Measurements from ENCODE around the gene GPI. TPM values are rescaled to one million over a fixed set of nuclear protein-coding genes. Genes with fewer than 3 reads are reported as not detected.
A peak's percentile ranks its signal among the peaks of the same experiment; 100 is the strongest.

Gene GPI
- total RNA-seq, 4 donors from 2014 or later, result 86.6 to 324 (median 222) TPM

- TF ChIP-seq, protein P1, sequence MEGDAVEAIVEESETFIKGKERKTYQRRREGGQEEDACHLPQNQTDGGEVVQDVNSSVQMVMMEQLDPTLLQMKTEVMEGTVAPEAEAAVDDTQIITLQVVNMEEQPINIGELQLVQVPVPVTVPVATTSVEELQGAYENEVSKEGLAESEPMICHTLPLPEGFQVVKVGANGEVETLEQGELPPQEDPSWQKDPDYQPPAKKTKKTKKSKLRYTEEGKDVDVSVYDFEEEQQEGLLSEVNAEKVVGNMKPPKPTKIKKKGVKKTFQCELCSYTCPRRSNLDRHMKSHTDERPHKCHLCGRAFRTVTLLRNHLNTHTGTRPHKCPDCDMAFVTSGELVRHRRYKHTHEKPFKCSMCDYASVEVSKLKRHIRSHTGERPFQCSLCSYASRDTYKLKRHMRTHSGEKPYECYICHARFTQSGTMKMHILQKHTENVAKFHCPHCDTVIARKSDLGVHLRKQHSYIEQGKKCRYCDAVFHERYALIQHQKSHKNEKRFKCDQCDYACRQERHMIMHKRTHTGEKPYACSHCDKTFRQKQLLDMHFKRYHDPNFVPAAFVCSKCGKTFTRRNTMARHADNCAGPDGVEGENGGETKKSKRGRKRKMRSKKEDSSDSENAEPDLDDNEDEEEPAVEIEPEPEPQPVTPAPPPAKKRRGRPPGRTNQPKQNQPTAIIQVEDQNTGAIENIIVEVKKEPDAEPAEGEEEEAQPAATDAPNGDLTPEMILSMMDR (IDR thresholded peaks at IDR 0.05), result no peak
- TF ChIP-seq EP300 (IDR thresholded peaks at IDR 0.05), result no peak
- no peak for TF ChIP-seq POLR2A (IDR thresholded peaks at IDR 0.05)
- no peak for TF ChIP-seq POLR2AphosphoS5 (IDR thresholded peaks at IDR 0.05)
- WGBS, 2 donors (ENCODE audit: low coverage in 1 of 2), result 90 to 100% methylated on average over 1 to 2 of the region's 12 CpGs
- H3K4me1 ChIP-seq, result peaks cover 0 to 1% (median 0%) of the 10 kb centered on the region in 3 donors
- no peak for ATAC-seq
- no peak overlapping the region for H3K4me3 ChIP-seq
- H3K36me3 ChIP-seq, result peaks cover 0 to 90% of the 10 kb centered on the region in 2 donors
- H3K27ac ChIP-seq, result no peak overlapping the region
- no peaks in the 10 kb centered on the region for H3K27me3 ChIP-seq
- no peaks in the 10 kb centered on the region for H3K9me3 ChIP-seq
Observed at GRCh38 chr19:34341935-34342680, 22.9 kb upstream of the GPI start.

GRCh38 chr19:34343751-34344150 is 21.2 kb upstream of the GPI start:
- H3K4me3 ChIP-seq, result no peak overlapping the region
- H3K36me3 ChIP-seq, result peaks cover 0 to 91% of the 10 kb centered on the region in 2 donors
- ATAC-seq, result no peak
- no peaks in the 10 kb centered on the region for H3K4me1 ChIP-seq
- H3K27me3 ChIP-seq, result no peaks in the 10 kb centered on the region
- H3K9me3 ChIP-seq, result no peaks in the 10 kb centered on the region
- no peak overlapping the region for H3K27ac ChIP-seq
- TF ChIP-seq POLR2AphosphoS5 (IDR thresholded peaks at IDR 0.05) (no peak), EP300 (IDR thresholded peaks at IDR 0.05) (no peak), POLR2A (IDR thresholded peaks at IDR 0.05) (no peak)
- TF ChIP-seq, protein P1 (IDR thresholded peaks at IDR 0.05), result no peak
- WGBS, 2 donors (ENCODE audit: low coverage in 1 of 2), result 85 to 100% methylated on average over 1 to 2 of the region's 2 CpGs

DNA sequence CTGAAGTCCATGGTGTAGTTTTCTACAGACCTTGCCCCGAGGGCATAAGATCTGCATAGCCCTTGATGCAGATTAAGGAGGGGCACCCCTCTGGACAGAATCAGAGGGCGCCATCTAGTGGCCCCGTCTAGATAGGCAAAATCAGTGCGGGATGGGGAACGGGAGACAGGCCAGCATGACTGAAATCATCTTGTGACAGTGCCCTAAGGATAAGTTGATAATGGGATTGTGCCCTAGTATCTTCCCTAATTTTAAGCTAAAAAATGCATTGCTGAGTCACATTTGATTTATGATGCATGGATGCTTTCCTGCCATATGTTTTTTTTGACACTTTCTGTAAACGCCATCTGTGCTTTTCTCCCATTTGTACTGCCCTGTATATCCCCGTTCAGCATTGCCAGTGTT is 19.0 kb upstream of the GPI start:
- H3K4me3 ChIP-seq, result no peak overlapping the region
- no peaks in the 10 kb centered on the region for H3K9me3 ChIP-seq
- peaks cover 0 to 88% of the 10 kb centered on the region in 2 donors for H3K36me3 ChIP-seq
- H3K4me1 ChIP-seq, result no peaks in the 10 kb centered on the region
- peak; percentile 43 for ATAC-seq
- no peaks in the 10 kb centered on the region for H3K27me3 ChIP-seq
- TF ChIP-seq EP300 (IDR thresholded peaks at IDR 0.05), result no peak
- TF ChIP-seq POLR2A (IDR thresholded peaks at IDR 0.05), result no peak
- no peak for TF ChIP-seq POLR2AphosphoS5 (IDR thresholded peaks at IDR 0.05)
- TF ChIP-seq, protein P1 (IDR thresholded peaks at IDR 0.05), result peak in 3 of 4 experiments; percentile 37 to 68 (median 48)
- 40 to 42% methylated on average over 4 to 7 of the region's 7 CpGs for WGBS, 2 donors (ENCODE audit: low coverage in 1 of 2)
- H3K27ac ChIP-seq, result no peak overlapping the region

GRCh38 chr19:34347561-34348165 is 17.3 kb upstream of the GPI start:
- ATAC-seq, result no peak
- H3K36me3 ChIP-seq, result peaks cover 0 to 87% of the 10 kb centered on the region in 2 donors
- 60 to 94% methylated on average over 1 to 2 of the region's 19 CpGs for WGBS, 2 donors (ENCODE audit: low coverage in 1 of 2)

More at GRCh38 chr19:34347561-34348165, 17.3 kb upstream of the GPI start:
- Histone ChIP-seq H3K4me3 (no peak overlapping the region), H3K27me3 (no peaks in the 10 kb centered on the region), H3K4me1 (no peaks in the 10 kb centered on the region), H3K27ac (no peak overlapping the region), H3K9me3 (no peaks in the 10 kb centered on the region)
- no peak for TF ChIP-seq POLR2AphosphoS5 (IDR thresholded peaks at IDR 0.05)
- no peak for TF ChIP-seq POLR2A (IDR thresholded peaks at IDR 0.05)
- TF ChIP-seq, protein P1 (IDR thresholded peaks at IDR 0.05), result no peak
- no peak for TF ChIP-seq EP300 (IDR thresholded peaks at IDR 0.05)
